Measurements from ENCODE around the gene MRPS2.

MRPS2 gene

GRCh38 chr9:135473972-135474543, 26.4 kb upstream of the MRPS2 start:
- no peak for TF ChIP-seq CTCF (IDR thresholded peaks at IDR 0.05)
- H3K9me3 ChIP-seq: no peaks in the 10 kb centered on the region
- H3K4me3 ChIP-seq: no peak overlapping the region
- intact Hi-C loops (cut with DNase I; ENCODE audit: low total_unique reads): no loop called here
- H3K27ac ChIP-seq: no peak overlapping the region
- DNase-seq: no peak
- H3K4me1 ChIP-seq: peaks cover 0 to 9% (median 4%) of the 10 kb centered on the region in 4 donors
- no peaks in the 10 kb centered on the region for H3K36me3 ChIP-seq
- no peaks in the 10 kb centered on the region for H3K27me3 ChIP-seq

- no peak for TF ChIP-seq CTCF (IDR thresholded peaks at IDR 0.05)
- intact Hi-C loops (cut with DNase I; ENCODE audit: low total_unique reads): no loop called here
- H3K4me3 ChIP-seq: no peak overlapping the region
- H3K36me3 ChIP-seq: no peaks in the 10 kb centered on the region
- no peak overlapping the region for H3K27ac ChIP-seq
- H3K4me1 ChIP-seq: peaks cover 0 to 9% (median 4%) of the 10 kb centered on the region in 4 donors
- no peaks in the 10 kb centered on the region for H3K27me3 ChIP-seq
- no peaks in the 10 kb centered on the region for H3K9me3 ChIP-seq
- no peak for DNase-seq
Measured at GRCh38 chr9:135474915-135475314, 25.6 kb upstream of the MRPS2 start.

- no peak overlapping the region for H3K27ac ChIP-seq
- no peak for DNase-seq
- intact Hi-C loops (cut with DNase I; ENCODE audit: low total_unique reads): no loop called here
- H3K9me3 ChIP-seq: no peaks in the 10 kb centered on the region
- no peak overlapping the region for H3K4me3 ChIP-seq
- no peaks in the 10 kb centered on the region for H3K36me3 ChIP-seq
- TF ChIP-seq CTCF (IDR thresholded peaks at IDR 0.05): no peak
- H3K27me3 ChIP-seq: no peaks in the 10 kb centered on the region
- H3K4me1 ChIP-seq: peaks cover 0 to 21% (median 12%) of the 10 kb centered on the region in 4 donors
Measured at GRCh38 chr9:135476561-135477355, 23.7 kb upstream of the MRPS2 start.

GRCh38 chr9:135478191-135478590, 22.3 kb upstream of the MRPS2 start:
- intact Hi-C loops (cut with DNase I; ENCODE audit: low total_unique reads): no loop called here
- H3K36me3 ChIP-seq: peaks cover 0 to under 1% (median 0%) of the 10 kb centered on the region in 3 donors
- H3K9me3 ChIP-seq: no peaks in the 10 kb centered on the region
- H3K27ac ChIP-seq: peak overlapping the region; percentile 75 to 78
- no peak for DNase-seq
- H3K4me1 ChIP-seq: peaks cover 0 to 21% (median 12%) of the 10 kb centered on the region in 4 donors
- H3K27me3 ChIP-seq: no peaks in the 10 kb centered on the region
- H3K4me3 ChIP-seq: no peak overlapping the region
- no peak for TF ChIP-seq CTCF (IDR thresholded peaks at IDR 0.05)

GRCh38 chr9:135478829-135479468, 21.5 kb upstream of the MRPS2 start:
- Histone ChIP-seq H3K27me3 (no peaks in the 10 kb centered on the region), H3K4me3 (peak overlapping the region; percentile 89 to 94), H3K27ac (peak overlapping the region; percentile 75 to 78), H3K9me3 (no peaks in the 10 kb centered on the region), H3K36me3 (peaks cover 0 to 6% (median 6%) of the 10 kb centered on the region in 3 donors), H3K4me1 (peaks cover 0 to 21% (median 12%) of the 10 kb centered on the region in 4 donors)
- TF ChIP-seq CTCF (IDR thresholded peaks at IDR 0.05): no peak
- peak in 1 of 2 donors; percentile 47 for DNase-seq
- intact Hi-C loops (cut with DNase I; ENCODE audit: low total_unique reads): no loop called here
